Left cardiac atrium (tissue), 4 donors: Measurements from ENCODE around the gene ZCCHC4. TPM values are rescaled to one million over a fixed set of nuclear protein-coding genes. Genes with fewer than 3 reads are reported as not detected.
A peak's percentile ranks its signal among the peaks of the same experiment; 100 is the strongest.
"Not testable (repeated sequence)": the region's sequence is repeated elsewhere in the genome, so short reads cannot be mapped to it uniquely, and the experiment has no call there.

ENCODE experiments used
- ATAC-seq, 2 donors: fragments of 200-7000 bp; cut with Tn5 transposase; one replicate each; pipeline ENCODE4 v1.9.1; 2020; ENCODE audit warnings: mild to moderate bottlenecking in 2 of 2, moderate library complexity in 2 of 2
- DNase-seq: peaks from one replicate; pipeline ENCODE4 v3.0.0-alpha.2; 2020
- intact Hi-C, 2 donors: fragments of 100-400 bp; cut with DNase I; formaldehyde crosslinking; loops; one replicate each; pipeline versions ENCODE4 v1.14.1 to v1.15.1; 2022 to 2023
- total RNA-seq, 2 donors: library from RNA; stranded (reverse); fragmentation: NEBNext Ultra II Directional; extraction: Animal tissue kit (Norgen Biotek cat#: 25700); gene quantifications; one replicate each; pipeline ENCODE4 v1.2.1, GENCODE V29; 2021
- donor health status: DM: no; HTN: yes; CAD: no.
- donor health status: DM: no; HTN: yes; CAD: no; lungs with severe emphysema.
- donor health status: DM: yes; HTN: yes; CAD: no.
- donor health status: Dilated cardiomyopathy.

Gene ZCCHC4
- total RNA-seq, 2 donors from 2014 or later: 6.9 to 8.5 TPM

- ATAC-seq (peak in 1 of 2 donors; percentile 42), DNase-seq (no peak)
- intact Hi-C loops: loop anchor here in 1 of 2 donors (5.0 kb wide), 1 partner anchor 186 kb away; no protein-coding TSS in a partner anchor
Observed at GRCh38 chr4:25368315-25368714, 55.7 kb downstream of the ZCCHC4 start.

DNA sequence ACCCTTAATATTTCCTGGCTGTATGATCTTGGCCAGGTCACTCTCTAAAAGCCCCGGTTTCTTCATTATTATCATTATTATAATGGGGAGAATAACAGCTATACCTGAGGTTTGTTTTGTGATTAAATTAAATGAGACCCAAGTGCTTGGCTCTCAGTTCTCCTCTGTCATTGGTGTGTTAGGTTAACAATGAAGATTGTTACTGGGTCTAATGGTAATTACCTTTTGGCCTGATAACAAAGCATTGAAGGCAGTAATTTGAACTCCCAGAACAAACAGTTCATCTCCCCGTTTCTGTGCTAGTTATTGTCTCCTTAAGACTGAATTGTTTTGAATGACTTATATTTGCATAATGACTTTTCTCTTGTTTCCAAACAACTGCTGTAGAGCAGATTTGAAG lies 57.7 kb downstream of the ZCCHC4 start:
- DNase-seq (no peak), ATAC-seq (no peak)
- intact Hi-C loops: no loop called here

DNA sequence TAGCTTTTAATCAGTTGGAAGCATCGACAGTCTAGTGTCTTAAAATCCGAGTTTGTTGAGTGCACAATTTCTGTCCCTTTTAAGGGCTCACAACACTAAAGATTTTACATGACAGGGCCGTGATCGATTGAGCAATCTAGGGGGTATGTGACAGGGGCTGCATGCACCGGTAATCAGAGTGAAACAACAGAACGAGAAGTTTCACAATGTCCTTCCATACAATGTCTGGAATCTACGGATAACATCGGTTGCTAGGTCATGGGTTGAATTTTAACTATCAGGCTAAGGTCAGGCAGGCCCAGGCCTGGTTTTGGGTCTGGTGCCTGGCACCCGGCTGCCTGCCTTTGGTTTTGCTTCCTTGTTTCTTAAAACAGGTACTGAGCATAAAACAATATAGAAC lies 60.0 kb downstream of the ZCCHC4 start:
- ATAC-seq, intact Hi-C loops, DNase-seq: not testable (repeated sequence)

DNA sequence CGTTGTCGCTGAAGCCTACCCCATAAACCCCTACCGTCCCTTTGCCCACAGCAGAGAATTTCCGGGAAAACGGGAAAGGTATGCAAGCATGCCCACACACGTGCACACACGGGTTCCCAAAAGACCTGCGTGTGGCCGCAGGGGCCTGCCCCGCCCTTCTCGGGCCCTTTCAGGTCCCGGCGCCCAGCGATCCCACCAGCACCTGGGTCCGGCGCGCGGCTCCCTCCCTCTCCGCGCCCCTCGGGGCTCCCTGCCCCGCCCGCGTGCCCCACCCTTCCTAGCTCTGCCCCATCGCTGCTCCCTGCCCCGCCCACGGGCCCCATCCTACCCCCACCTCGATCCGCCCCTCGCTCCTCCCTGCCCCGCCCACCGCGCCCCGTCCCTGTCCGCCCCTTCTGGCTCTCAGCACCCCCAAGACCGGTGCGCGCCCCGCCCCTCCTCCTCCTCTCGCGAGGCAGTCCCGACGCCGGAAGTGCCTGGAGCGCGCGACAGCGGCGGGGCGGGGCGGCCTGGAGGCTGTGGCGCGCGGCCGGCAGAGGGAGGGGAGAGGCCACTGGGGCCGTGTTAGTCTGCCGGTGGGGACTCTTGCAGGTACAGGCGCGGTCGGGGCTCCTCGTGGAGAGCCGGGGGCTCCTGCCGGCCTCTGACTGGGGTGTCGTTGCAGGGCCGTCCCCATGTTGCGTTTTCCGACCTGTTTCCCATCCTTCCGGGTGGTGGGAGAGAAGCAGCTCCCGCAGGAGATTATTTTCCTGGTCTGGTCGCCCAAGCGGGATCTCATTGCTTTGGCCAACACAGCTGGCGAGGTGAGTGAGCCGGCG lies 64.4 kb downstream of the ZCCHC4 start, which contains the start of gene ANAPC4:
ANAPC4 (plus strand) TSS at position 510 of the 818 bp plus-strand sequence; CDS start at position 675, 165 bp downstream.
- DNase-seq (peak; percentile 97), ATAC-seq (peak; percentile 98 to 99)
- intact Hi-C loops: no loop called here

GRCh38 chr4:25377572-25378436 lies 65.2 kb downstream of the ZCCHC4 start:
- ATAC-seq (peak in 1 of 2 donors; percentile 0), DNase-seq (no peak)
- intact Hi-C loops: no loop called here

DNA sequence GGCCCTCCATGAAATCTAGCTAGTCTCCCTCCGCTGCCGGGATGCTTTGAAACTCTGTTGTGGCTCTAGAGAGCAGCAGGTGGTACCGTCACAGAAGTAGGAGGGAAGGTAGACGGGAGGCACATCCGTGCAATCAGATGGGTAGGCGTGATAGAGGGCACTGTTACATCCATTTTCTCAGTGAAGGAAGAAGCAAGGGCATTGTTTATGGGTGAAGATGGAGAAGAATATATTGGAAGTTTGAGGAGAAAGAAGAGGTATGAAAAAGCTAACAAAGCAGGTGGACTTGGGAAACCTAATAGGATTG lies 65.8 kb downstream of the ZCCHC4 start:
- intact Hi-C loops: no loop called here
- ATAC-seq: no peak
- no peak for DNase-seq

- ATAC-seq: no peak
- DNase-seq: no peak
- intact Hi-C loops: no loop called here
Observed at GRCh38 chr4:25379591-25379990, 67.0 kb downstream of the ZCCHC4 start.

- intact Hi-C loops: no loop called here
- DNase-seq (no peak), ATAC-seq (no peak)
Observed at GRCh38 chr4:25383647-25384046, 71.1 kb downstream of the ZCCHC4 start.

GRCh38 chr4:25386926-25387325 lies 74.4 kb downstream of the ZCCHC4 start:
- no peak for DNase-seq
- intact Hi-C loops: no loop called here
- ATAC-seq: no peak

DNA sequence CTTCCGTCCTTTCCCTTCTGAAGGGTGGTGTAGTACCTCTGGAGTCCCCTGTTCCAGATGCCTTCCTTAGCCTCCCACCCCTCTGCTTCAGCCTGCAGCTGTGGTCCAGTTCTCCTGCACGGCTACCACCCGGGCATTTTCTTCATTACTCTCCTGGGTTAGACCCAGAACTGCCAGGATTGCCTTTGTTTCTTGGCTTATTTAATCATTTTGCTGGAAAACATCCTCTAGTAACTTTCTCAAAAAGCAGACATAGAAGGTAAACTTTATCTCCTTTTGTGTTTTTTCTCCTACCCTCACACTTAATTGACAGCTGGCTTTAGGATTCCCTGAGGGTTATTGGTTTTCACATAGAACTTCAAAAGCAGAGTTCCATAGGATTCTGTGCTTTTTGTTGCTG lies 84.7 kb downstream of the ZCCHC4 start:
- intact Hi-C loops: no loop called here
- ATAC-seq (no peak), DNase-seq (no peak)

- ATAC-seq: no peak
- intact Hi-C loops: no loop called here
- no peak for DNase-seq
Observed at GRCh38 chr4:25399510-25399909, 86.9 kb downstream of the ZCCHC4 start.

DNA sequence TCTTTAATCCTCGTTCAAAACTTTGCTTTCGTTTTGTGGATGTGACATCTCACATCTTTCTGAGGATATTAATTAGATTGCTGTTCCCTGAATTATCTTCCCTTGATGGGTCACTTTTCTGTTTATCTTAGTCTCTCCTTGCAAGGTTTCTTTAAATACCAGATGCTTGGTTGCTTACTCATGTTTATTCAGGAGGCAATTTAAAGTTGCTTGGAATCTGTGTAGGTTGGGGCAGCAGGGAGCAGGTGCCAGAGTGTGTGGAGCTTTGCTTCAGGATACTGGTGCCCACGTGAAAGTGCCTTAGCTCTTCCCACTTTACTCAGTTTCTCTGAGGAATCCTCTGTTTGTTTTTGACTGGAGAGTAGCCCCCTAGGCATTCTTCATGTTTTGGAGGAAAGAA lies 88.5 kb downstream of the ZCCHC4 start:
- intact Hi-C loops: no loop called here
- DNase-seq (no peak), ATAC-seq (no peak)

GRCh38 chr4:25402521-25402920 lies 89.9 kb downstream of the ZCCHC4 start:
- intact Hi-C loops: no loop called here

DNA sequence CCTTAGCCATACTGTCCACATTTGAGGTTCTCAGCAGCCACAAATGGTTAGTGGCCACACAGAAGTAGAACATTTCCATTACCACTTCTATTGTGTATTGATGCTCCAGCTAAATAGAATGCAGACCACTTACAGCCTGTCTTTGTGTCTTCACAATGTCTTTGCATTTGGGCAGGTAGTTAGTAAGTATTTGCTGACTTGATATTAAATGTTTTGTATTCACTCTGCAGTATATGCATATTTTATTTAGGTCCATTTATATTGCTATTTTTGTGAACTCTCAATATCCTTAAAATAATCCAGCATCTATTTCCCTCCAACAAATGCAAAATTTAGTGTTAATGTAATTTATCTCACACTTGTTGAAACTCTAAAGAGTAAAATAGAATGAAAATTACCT lies 91.1 kb downstream of the ZCCHC4 start:
- intact Hi-C loops: no loop called here
- ATAC-seq (no peak), DNase-seq (no peak)

More at GRCh38 chr4:25402521-25402920, 89.9 kb downstream of the ZCCHC4 start:
- DNase-seq: no peak
- ATAC-seq: no peak

DNA sequence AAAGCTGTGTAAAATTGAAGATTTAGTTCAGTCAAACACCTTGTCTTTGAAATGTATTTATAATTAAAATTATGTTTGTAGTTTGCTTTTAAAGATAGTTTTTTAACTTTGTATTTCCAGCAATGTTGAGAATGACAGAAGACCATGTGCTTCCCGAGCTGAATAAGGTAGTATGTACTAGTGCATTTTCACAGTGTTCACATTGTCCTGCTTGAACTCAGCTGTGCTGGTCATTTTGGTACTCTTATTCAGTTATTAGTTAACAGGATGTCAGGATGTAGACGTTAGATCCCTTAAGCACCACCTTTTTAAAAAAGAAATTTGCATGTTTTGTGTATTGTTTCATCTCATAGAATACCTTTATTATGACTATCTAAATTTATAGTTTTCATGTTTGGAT lies 92.9 kb downstream of the ZCCHC4 start:
- no peak for DNase-seq
- ATAC-seq: no peak
- intact Hi-C loops: no loop called here

DNA sequence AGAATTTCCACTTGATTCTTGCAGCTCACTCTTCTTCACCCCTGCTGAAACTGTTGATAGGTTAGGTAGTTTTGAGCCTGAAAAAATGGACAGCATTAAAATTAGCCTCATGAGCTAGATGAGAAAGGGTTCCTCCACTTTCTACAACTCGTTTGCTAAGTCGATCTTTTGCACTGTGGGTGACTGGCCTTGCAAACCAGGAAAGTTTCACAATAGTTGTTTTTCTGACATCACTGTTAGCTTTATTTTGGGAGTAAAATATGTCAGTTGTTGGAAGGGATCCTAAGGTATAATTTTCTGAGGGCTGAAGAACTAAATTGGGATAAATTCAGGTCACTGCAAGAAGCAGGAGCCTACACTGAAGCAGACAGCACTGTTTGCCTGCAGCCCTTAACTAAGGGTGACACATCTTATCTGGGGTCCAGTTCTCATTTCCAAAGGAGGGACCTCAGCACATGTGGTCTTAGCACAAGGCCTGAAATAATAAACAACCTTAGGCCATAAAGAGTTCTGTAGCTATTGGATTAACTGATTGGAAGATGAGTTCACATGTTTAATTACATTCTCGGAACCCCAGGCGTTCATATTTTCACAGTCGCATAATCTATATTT lies 93.6 kb downstream of the ZCCHC4 start:
- intact Hi-C loops: no loop called here
- ATAC-seq (peak in 1 of 2 donors; percentile 49), DNase-seq (no peak)

DNA sequence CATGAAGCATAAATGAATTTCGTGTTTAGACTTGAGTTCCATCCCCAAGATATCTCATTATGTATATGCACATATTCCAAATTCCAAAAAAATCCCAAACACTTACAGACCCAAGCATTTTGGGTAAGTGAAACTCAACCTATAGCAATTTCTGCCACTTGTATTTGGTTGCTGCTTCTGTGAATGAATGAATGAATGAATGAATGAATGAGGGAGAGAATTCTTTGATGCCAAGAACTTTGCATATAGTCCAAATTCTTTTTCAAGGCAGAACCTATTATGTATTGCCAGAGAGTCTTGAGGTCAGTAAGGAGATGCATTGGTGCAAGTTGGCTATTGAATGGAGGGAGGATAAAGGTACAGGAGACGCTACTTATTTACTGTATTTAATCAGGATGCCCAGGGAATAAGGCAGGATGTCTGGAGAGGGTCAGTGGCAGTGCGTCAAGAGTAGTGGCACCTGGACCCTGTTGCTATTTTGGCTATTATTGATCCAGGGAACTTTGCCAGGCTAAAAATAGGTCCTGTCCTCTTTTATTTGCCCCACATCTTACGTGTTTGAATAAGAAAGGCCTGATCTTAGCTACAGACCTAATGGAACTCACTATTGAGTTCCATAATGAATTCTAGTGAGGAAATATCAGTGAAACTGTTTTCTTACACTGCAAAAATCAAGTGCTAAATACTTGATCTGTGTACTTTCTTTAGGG lies 98.4 kb downstream of the ZCCHC4 start:
- no peak for ATAC-seq
- DNase-seq: no peak
- intact Hi-C loops: no loop called here

GRCh38 chr4:25413261-25413660 lies 100.7 kb downstream of the ZCCHC4 start:
- intact Hi-C loops: no loop called here
- ATAC-seq: no peak
- no peak for DNase-seq

DNA sequence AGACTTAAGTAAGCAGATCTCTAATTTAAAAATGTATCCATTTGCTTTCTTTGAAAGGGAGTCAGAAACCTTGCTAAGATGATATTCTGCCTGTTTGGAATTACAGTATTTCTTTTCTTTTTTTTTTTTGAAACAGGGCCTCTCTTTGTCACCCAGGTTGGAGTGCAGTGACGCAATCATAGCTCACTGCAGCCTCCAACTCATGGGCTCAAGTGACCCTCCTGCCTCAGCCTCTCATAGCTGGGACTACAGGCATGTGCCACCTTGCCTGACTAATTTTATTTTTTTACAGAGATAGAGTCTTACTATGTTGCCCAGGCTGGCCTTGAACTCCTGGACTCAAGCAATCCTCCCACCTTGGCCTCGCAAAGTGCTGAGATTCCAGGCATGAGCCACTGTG lies 104.4 kb downstream of the ZCCHC4 start:
- intact Hi-C loops: no loop called here

More for the DNA sequence above, 104.4 kb downstream of the ZCCHC4 start:
- ATAC-seq: no peak
- DNase-seq: no peak
